Measurements from ENCODE around the gene MRPL20. TPM values are rescaled to one million over a fixed set of nuclear protein-coding genes. Genes with fewer than 3 reads are reported as not detected.
A peak's percentile ranks its signal among the peaks of the same experiment; 100 is the strongest.

MRPL20 gene
- total RNA-seq, 1 donor from 2014 or later = 98.6 TPM

- H3K9me3 Mint-ChIP-seq (ENCODE audit: unreplicated experiment) = peaks cover 19% of the 10 kb centered on the region
- no peak overlapping the region for H3K4me3 Mint-ChIP-seq (ENCODE audit: unreplicated experiment)
- TF ChIP-seq CTCF (IDR thresholded peaks at IDR 0.05; ENCODE audit: partially characterized antibody, unreplicated experiment) = no peak
Observed at GRCh38 chr1:1427106-1427819, 20.2 kb upstream of the MRPL20 start.

GRCh38 chr1:1426496-1427105 is 19.5 kb upstream of the MRPL20 start:
- H3K4me3 Mint-ChIP-seq (ENCODE audit: unreplicated experiment) = peak overlapping the region; percentile 30
- H3K27me3 Mint-ChIP-seq (ENCODE audit: unreplicated experiment) = peaks cover 10% of the 10 kb centered on the region
- TF ChIP-seq CTCF (IDR thresholded peaks at IDR 0.05; ENCODE audit: partially characterized antibody, unreplicated experiment) = no peak
- peaks cover 14% of the 10 kb centered on the region for H3K4me1 Mint-ChIP-seq (ENCODE audit: low read depth, unreplicated experiment)
- H3K36me3 Mint-ChIP-seq (ENCODE audit: unreplicated experiment) = no peaks in the 10 kb centered on the region
- H3K27ac Mint-ChIP-seq (ENCODE audit: unreplicated experiment) = peak overlapping the region; percentile 28
- H3K9me3 Mint-ChIP-seq (ENCODE audit: unreplicated experiment) = peaks cover 19% of the 10 kb centered on the region
- peak; percentile 20 for DNase-seq

More at GRCh38 chr1:1427106-1427819, 20.2 kb upstream of the MRPL20 start:
- Mint-ChIP-seq H3K27me3 (ENCODE audit: unreplicated experiment) (peaks cover 10% of the 10 kb centered on the region), H3K4me1 (ENCODE audit: low read depth, unreplicated experiment) (peaks cover 12% of the 10 kb centered on the region), H3K36me3 (ENCODE audit: unreplicated experiment) (no peaks in the 10 kb centered on the region), H3K27ac (ENCODE audit: unreplicated experiment) (no peak overlapping the region)
- peak; percentile 69 for DNase-seq

GRCh38 chr1:1425753-1426495 is 18.8 kb upstream of the MRPL20 start:
- TF ChIP-seq CTCF (IDR thresholded peaks at IDR 0.05; ENCODE audit: partially characterized antibody, unreplicated experiment) = no peak
- peak; percentile 49 for DNase-seq
- peaks cover 10% of the 10 kb centered on the region for H3K27me3 Mint-ChIP-seq (ENCODE audit: unreplicated experiment)
- H3K4me1 Mint-ChIP-seq (ENCODE audit: low read depth, unreplicated experiment) = peaks cover 14% of the 10 kb centered on the region
- peaks cover 19% of the 10 kb centered on the region for H3K9me3 Mint-ChIP-seq (ENCODE audit: unreplicated experiment)
- H3K27ac Mint-ChIP-seq (ENCODE audit: unreplicated experiment) = peak overlapping the region; percentile 28
- H3K4me3 Mint-ChIP-seq (ENCODE audit: unreplicated experiment) = peak overlapping the region; percentile 30
- no peaks in the 10 kb centered on the region for H3K36me3 Mint-ChIP-seq (ENCODE audit: unreplicated experiment)

GRCh38 chr1:1425426-1425752 is 18.3 kb upstream of the MRPL20 start:
- H3K36me3 Mint-ChIP-seq (ENCODE audit: unreplicated experiment) = no peaks in the 10 kb centered on the region
- H3K27ac Mint-ChIP-seq (ENCODE audit: unreplicated experiment) = no peak overlapping the region
- no peak for DNase-seq
- H3K4me3 Mint-ChIP-seq (ENCODE audit: unreplicated experiment) = no peak overlapping the region
- peaks cover 14% of the 10 kb centered on the region for H3K4me1 Mint-ChIP-seq (ENCODE audit: low read depth, unreplicated experiment)
- peaks cover 10% of the 10 kb centered on the region for H3K27me3 Mint-ChIP-seq (ENCODE audit: unreplicated experiment)
- peaks cover 17% of the 10 kb centered on the region for H3K9me3 Mint-ChIP-seq (ENCODE audit: unreplicated experiment)
- TF ChIP-seq CTCF (IDR thresholded peaks at IDR 0.05; ENCODE audit: partially characterized antibody, unreplicated experiment) = no peak
